Measurements from ENCODE around the gene SEPSECS.
A peak's percentile ranks its signal among the peaks of the same experiment; 100 is the strongest.
"Not testable (repeated sequence)": the region's sequence is repeated elsewhere in the genome, so short reads cannot be mapped to it uniquely, and the experiment has no call there.

SEPSECS gene

GRCh38 chr4:25109511-25109910 is 50.7 kb downstream of the SEPSECS start:
- no peak for DNase-seq (ENCODE audit: low read depth in 2 of 2)

- no peak for DNase-seq (ENCODE audit: low read depth in 2 of 2)
Measured at GRCh38 chr4:25108556-25108955, 51.7 kb downstream of the SEPSECS start.

GRCh38 chr4:25107827-25108516 is 52.3 kb downstream of the SEPSECS start:
- DNase-seq (ENCODE audit: low read depth in 2 of 2): no peak

DNA sequence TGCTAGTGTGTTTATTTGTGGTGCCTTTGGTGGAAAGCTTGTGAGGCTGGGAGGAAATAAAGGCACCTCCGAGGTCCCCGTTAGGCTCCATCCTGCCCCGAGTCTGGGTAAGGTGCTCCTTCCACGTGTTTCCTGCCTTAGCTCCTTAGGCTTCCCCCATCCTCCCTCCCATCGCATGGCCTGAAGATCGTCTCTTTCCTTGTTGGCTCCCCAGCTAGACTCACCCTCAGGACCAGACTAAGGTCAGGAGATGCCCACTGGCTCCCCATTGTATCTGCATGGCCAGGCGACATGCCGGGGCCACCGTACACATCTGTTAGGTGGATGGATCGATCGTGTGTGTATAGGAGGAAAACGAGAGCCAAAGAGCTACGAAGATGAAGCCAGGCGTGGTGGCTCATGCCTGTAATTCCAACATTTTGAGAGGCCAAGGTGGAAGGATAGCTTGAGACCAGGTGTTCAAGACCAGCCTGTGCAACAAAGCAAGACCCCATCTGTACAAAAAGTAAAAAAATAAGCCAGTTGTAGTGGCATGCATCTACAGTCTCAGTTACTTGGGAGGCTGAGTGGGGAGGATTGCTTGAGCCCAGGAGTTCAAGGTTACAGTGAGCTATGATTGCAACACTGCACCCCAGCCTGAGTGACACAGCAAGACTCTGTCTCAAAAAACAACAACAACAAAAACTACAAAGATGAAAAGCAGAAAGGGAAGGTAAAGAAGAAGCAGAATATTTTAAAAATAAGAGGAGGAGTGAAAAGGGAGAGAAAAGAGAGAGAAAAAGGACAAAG is 53.7 kb downstream of the SEPSECS start:
- DNase-seq (ENCODE audit: low read depth in 2 of 2): no peak

DNA sequence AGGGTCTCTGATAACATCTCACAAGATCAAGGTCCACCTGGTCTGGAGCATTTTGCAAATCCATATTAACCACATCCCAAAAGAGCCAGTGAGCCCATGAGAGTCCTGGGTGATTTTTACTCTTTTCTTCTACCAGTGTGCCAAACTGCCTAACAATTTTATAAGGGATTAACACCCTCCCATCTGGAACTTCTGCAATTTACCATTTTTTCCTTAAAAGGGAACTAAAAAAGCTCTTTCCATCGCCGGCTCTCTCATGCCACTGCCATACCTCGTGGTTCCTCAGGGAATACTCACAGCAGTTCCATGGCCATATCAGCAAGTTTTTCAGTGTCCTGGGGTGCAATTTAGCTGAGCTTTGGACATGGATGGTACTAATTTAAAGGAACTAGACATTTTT is 55.7 kb downstream of the SEPSECS start:
- no peak for DNase-seq (ENCODE audit: low read depth in 2 of 2)

GRCh38 chr4:25103418-25103817 is 56.8 kb downstream of the SEPSECS start:
- no peak for DNase-seq (ENCODE audit: low read depth in 2 of 2)

- DNase-seq (ENCODE audit: low read depth in 2 of 2): no peak
Measured at GRCh38 chr4:25101836-25102235, 58.4 kb downstream of the SEPSECS start.

- no peak for DNase-seq (ENCODE audit: low read depth in 2 of 2)
Measured at GRCh38 chr4:25100710-25101109, 59.5 kb downstream of the SEPSECS start.

GRCh38 chr4:25100021-25100555 is 60.2 kb downstream of the SEPSECS start:
- DNase-seq (ENCODE audit: low read depth in 2 of 2): no peak

GRCh38 chr4:25098964-25099891 is 61.0 kb downstream of the SEPSECS start:
- DNase-seq (ENCODE audit: low read depth in 2 of 2): peak in 1 of 2 experiments; percentile 36

- no peak for DNase-seq (ENCODE audit: low read depth in 2 of 2)
Measured at GRCh38 chr4:25096981-25097443, 63.2 kb downstream of the SEPSECS start.

DNA sequence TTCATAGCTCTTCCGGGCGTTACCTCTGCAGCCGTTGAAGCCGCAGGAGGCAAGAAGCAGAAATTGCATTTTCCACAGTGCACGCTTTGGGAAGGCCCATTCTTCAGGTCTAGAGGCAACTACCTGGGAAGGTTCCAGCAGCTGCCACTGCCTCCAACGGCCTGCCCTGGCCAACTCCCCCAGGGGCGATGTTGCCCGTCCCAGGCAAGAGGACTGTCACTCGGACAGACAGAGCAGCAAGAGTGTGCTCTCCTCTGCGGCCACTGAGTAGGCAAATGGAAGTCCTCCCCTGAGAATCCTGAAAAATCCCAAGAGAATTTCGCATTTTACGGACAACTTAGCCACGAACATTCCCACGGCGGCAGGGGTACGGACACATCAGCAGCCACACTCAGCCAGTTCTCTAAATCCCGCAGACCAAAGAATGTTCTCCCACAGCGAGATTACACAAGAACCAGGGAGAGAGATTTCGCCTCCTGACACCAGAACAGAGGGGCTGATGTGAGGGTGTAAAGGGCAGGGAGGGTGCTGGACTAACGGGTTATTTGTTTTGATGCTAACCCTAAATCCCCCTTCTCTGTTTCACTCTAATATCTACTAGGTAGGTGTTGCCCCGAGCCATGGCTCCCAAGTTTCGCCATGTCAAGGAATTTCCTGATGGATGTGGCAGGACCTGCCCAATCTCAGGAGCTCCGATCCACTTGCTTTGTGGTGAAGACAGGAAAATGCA is 63.8 kb downstream of the SEPSECS start:
- no peak for DNase-seq (ENCODE audit: low read depth in 2 of 2)

- DNase-seq (ENCODE audit: low read depth in 2 of 2): no peak
Measured at GRCh38 chr4:25095837-25096236, 64.4 kb downstream of the SEPSECS start.

DNA sequence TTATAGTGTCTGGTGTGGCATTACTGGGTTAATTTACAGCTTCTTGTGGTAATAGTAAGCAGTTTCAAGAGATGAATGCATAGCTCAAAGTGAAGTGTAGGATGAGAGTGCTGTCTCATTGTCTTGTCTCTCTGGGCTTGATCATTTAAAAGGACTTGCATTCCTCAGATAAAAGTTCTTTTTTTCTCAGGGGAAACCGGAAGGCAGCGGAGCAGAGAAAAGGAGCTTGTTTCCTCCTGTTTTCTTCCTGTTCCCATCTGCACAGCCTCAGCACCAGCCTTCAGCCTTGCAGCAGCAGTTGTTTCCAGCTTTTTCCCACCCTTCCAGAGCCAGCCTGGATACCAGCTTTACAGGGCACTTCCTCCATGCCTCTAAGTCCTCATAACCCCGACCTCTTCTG is 68.1 kb downstream of the SEPSECS start:
- no peak for DNase-seq (ENCODE audit: low read depth in 2 of 2)

DNA sequence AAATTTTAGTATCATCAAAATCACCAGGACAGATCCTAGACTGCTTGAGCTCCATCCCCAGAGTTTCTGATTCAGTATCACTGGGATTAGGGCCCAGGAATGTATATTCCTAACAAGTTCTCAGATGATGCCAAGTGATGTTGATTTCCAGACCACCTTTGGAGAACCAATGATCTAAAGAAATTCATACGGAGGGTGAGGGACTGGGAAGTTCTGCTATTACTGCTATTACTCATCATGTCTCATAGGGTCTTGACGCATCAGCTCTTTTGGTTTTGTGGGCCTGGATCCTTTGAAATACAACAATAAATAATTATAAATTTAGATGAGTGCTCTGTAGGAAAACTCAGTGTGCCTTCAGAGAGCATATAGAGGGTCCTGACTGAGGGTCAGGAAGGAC is 69.7 kb downstream of the SEPSECS start:
- DNase-seq (ENCODE audit: low read depth in 2 of 2): no peak

DNA sequence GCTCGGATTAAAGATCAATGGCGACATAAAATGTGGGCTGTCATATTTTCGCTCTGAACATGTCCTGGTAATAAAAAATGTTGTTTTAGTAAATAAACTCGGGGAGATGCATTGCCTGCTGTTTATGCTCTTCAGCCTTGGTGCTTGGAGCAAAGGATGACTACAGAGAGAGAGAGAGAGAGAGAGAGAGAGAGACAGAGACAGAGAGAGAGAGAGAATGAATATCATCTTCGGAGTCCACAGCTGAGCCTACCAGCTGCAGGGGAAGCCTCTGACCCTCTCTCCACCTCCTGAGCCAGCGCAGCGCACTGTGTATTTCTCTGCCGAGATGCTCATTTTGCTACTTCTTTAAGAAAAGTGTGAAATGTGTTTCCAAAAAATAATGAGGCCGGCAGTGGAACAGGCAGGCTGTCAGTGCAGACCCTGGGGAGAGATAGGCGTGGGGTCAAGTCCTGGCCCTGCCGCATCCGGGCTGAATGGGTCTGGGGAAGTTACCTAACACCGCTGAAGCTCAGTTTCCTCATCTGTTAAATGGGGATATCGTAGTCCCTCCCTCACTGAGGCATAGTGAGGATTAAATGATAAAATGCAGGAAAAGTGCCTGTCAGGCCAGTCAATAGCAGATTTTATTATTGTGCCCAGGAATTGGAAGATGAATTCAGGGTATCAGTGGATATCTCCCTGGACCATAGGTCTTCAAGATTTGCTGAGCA is 71.0 kb downstream of the SEPSECS start:
- DNase-seq (ENCODE audit: low read depth in 2 of 2): no peak

DNA sequence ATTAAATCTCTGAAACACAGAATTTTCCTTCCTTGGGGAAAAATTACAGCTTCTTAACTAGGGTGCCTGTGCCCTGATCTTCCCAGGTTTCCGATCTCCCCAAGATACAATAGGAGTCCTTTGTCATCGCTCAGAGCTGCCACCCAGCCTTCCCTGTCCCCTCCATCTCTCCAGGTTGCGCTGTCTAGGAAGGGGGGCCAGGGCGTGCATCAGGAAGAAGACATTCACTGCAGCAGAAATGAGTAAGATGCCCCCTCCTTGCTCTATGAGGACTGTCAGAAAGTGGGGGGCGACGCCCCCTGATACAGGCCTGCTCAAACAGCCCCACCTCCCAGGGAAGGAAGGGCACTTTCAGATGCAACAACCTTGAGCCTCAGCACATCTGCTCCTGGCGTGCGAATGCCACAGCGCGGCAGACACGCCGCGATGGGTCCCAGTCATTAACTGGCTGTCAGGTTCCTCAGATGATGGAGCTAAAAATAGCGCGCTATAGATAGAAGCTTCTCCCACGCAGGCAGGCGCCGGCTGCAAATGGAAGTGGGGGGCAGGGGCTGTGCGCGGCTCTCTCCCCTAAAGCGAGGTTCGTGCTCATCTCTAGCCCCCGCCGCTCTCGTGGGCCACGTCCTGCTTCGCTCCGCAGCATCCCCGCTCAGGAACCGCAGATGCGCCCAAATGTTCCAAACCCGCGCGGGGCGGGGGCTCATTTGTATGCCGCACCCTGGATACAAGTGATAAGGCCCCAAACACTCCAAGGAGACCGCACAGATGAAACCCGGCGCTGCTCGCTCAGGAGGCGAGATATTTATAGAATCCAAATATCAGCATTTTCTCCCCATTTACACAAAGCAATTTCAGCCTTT is 71.9 kb downstream of the SEPSECS start:
- no peak for DNase-seq (ENCODE audit: low read depth in 2 of 2)

DNA sequence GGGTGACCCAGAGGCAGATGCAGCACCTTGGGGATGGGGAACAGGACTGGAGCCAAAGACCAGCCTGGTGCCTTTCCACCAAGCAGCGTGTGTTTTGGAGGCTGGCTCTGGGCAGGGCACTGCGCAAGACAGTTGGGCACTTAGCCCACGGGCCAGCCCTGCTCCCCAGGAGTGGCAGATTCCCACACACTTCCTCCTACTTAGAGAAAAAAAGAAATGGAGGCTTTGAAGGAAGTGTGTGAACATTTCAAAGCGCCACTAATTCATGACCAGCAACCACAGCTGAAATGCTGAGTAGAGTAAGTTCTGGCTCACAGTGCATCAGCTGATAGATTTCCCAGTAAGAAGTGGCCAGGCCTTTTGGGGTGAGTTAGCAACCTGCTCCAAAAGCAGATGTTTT is 74.6 kb downstream of the SEPSECS start:
- no peak for DNase-seq (ENCODE audit: low read depth in 2 of 2)

DNA sequence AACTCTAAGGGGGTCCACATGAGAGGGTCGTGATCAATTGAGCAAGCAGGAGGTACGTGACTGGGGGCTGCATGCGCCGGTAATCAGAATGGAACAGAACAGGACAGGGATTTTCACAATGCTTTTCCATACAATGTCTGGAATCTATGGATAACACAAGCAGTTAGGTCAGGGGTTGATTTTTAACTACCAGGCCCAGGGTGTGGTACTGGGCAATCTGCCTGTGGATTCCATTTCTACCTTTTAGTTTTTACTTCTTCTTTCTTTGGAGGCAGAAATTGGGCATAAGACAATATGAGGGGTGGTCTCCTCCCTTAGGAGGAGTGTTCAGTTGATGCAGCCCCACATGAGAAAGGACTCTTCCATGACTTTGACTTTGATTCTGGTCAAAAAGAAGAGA is 76.8 kb downstream of the SEPSECS start:
- not testable (repeated sequence) for DNase-seq (ENCODE audit: low read depth in 2 of 2)

Measured in fibroblast of skin of left biceps (primary cell).